ENCODE results near the gene CGNL1.

GRCh38 chr15:57380854-57381253 is 4.5 kb downstream of the CGNL1 start:
- TF ChIP-seq CTCF (IDR thresholded peaks at IDR 0.05; ENCODE audit: insufficient read depth, low read depth, low read length) (no peak), EZH2 (IDR thresholded peaks at IDR 0.05; ENCODE audit: insufficient read depth, low read length) (no peak)

All from astrocyte (in vitro differentiated cells and primary cell).